Epithelial cell of proximal tubule (primary cell): Measurements from ENCODE around the gene ESYT2. TPM values are rescaled to one million over a fixed set of nuclear protein-coding genes. Genes with fewer than 3 reads are reported as not detected.

ENCODE experiments used
- DNase-seq: peaks from one replicate; pipeline ENCODE4 v3.0.0-alpha.2; 2011; ENCODE audit warnings: low read depth
- H3K4me3 ChIP-seq: 2 replicates; pipeline ENCODE4 v1.5.1; 2011; ENCODE audit warnings: low read depth, mild to moderate bottlenecking, low read length
- CTCF ChIP-seq: conservative IDR thresholded peaks from 2 replicates; pipeline ENCODE4 v1.5.1; 2012; ENCODE audit warnings: low read depth, mild to moderate bottlenecking, low read length
- total RNA-seq: library from RNA; depleted of rRNA; stranded (reverse); fragments of >200 nt; gene quantifications from 2 replicates; pipeline ENCODE4 v1.2.3, GENCODE V29; 2015

ESYT2 gene
- total RNA-seq, 1 donor from 2014 or later, result 43.4 TPM

- DNase-seq, result no peak
- H3K4me3 ChIP-seq, result no peak overlapping the region
- TF ChIP-seq CTCF, result no peak
Measured at GRCh38 chr7:158798741-158799140, 30.6 kb downstream of the ESYT2 start.

- no peak for DNase-seq
- H3K4me3 ChIP-seq, result no peak overlapping the region
- TF ChIP-seq CTCF, result no peak
Measured at GRCh38 chr7:158796667-158797066, 32.6 kb downstream of the ESYT2 start.

GRCh38 chr7:158795272-158795671, 34.0 kb downstream of the ESYT2 start:
- DNase-seq, result no peak
- TF ChIP-seq CTCF, result no peak
- no peak overlapping the region for H3K4me3 ChIP-seq

GRCh38 chr7:158791107-158791506, 38.2 kb downstream of the ESYT2 start:
- no peak for TF ChIP-seq CTCF
- H3K4me3 ChIP-seq, result no peak overlapping the region
- DNase-seq, result no peak

- no peak for DNase-seq
- TF ChIP-seq CTCF, result no peak
- no peak overlapping the region for H3K4me3 ChIP-seq
Measured at GRCh38 chr7:158789842-158790241, 39.5 kb downstream of the ESYT2 start.

- no peak for DNase-seq
- H3K4me3 ChIP-seq, result no peak overlapping the region
- TF ChIP-seq CTCF, result no peak
Measured at GRCh38 chr7:158786898-158787297, 42.4 kb downstream of the ESYT2 start.

GRCh38 chr7:158784270-158784669, 45.0 kb downstream of the ESYT2 start:
- DNase-seq, result no peak
- TF ChIP-seq CTCF, result no peak

More at GRCh38 chr7:158784270-158784669, 45.0 kb downstream of the ESYT2 start:
- H3K4me3 ChIP-seq, result no peak overlapping the region
